BJ (cell line): Measurements from ENCODE around the gene DNAI2. TPM values are rescaled to one million over a fixed set of nuclear protein-coding genes. Genes with fewer than 3 reads are reported as not detected.

ENCODE experiments used
- CTCF ChIA-PET: fragments of 350-600 bp; formaldehyde crosslinking; extraction: SDS; loops from one replicate; lab custom pipeline; 2021; ENCODE audit warnings: antibody characterized with exemption, inconsistent platforms; lab: Yijun Ruan, JAX
- POLR2A ChIA-PET: fragments of 300-600 bp; sonication (Branson Sonifier 250); formaldehyde crosslinking; extraction: SDS; loops from one replicate; lab custom pipeline; 2021; ENCODE audit warnings: antibody characterized with exemption; lab: Charles Lee
- DNase-seq: peaks from one replicate; pipeline ENCODE4 v3.0.0-alpha.2; 2011; ENCODE audit warnings: low read depth
- H3K27me3 ChIP-seq: 2 replicates; pipeline ENCODE4 v1.6.0; 2011; ENCODE audit warnings: low read length; ENCODE audit not compliant: control insufficient read depth, insufficient read depth
- H3K36me3 ChIP-seq: 2 replicates; pipeline ENCODE4 v1.5.1; 2011; ENCODE audit warnings: low read length; ENCODE audit not compliant: control insufficient read depth, insufficient read depth
- H3K4me3 ChIP-seq: 2 replicates; pipeline ENCODE4 v1.5.1; 2011; ENCODE audit warnings: low read depth, mild to moderate bottlenecking, control low read depth, low read length
- polyA plus RNA-seq: library from polyadenylated mRNA; depleted of rRNA; stranded (reverse); fragments of >200 nt; gene quantifications from 2 replicates; pipeline ENCODE4 v1.2.3, GENCODE V29; 2011
- TF ChIP-seq, protein P1 (sequence below): IDR thresholded peaks from 2 replicates; pipeline ENCODE4 v1.5.1; 2011; ENCODE audit warnings: low read depth, mild to moderate bottlenecking, control low read depth, inconsistent platforms, low read length, moderate library complexity; ENCODE audit not compliant: insufficient read depth

DNAI2 gene
- polyA plus RNA-seq, 1 experiment, result not detected

GRCh38 chr17:74228306-74228978 is 45.6 kb upstream of the DNAI2 start:
- Histone ChIP-seq H3K27me3 (no peaks in the 10 kb centered on the region), H3K36me3 (no peaks in the 10 kb centered on the region), H3K4me3 (no peak overlapping the region)
- POLR2A ChIA-PET, result no interaction called here
- CTCF ChIA-PET, result no interaction called here
- TF ChIP-seq, protein P1, sequence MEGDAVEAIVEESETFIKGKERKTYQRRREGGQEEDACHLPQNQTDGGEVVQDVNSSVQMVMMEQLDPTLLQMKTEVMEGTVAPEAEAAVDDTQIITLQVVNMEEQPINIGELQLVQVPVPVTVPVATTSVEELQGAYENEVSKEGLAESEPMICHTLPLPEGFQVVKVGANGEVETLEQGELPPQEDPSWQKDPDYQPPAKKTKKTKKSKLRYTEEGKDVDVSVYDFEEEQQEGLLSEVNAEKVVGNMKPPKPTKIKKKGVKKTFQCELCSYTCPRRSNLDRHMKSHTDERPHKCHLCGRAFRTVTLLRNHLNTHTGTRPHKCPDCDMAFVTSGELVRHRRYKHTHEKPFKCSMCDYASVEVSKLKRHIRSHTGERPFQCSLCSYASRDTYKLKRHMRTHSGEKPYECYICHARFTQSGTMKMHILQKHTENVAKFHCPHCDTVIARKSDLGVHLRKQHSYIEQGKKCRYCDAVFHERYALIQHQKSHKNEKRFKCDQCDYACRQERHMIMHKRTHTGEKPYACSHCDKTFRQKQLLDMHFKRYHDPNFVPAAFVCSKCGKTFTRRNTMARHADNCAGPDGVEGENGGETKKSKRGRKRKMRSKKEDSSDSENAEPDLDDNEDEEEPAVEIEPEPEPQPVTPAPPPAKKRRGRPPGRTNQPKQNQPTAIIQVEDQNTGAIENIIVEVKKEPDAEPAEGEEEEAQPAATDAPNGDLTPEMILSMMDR, result no peak
- DNase-seq, result no peak

GRCh38 chr17:74230896-74231295 is 43.1 kb upstream of the DNAI2 start:
- no peak for DNase-seq
- Histone ChIP-seq H3K4me3 (no peak overlapping the region), H3K36me3 (no peaks in the 10 kb centered on the region), H3K27me3 (no peaks in the 10 kb centered on the region)
- POLR2A ChIA-PET, result no interaction called here
- CTCF ChIA-PET, result no interaction called here
- TF ChIP-seq, protein P1, result no peak

DNA sequence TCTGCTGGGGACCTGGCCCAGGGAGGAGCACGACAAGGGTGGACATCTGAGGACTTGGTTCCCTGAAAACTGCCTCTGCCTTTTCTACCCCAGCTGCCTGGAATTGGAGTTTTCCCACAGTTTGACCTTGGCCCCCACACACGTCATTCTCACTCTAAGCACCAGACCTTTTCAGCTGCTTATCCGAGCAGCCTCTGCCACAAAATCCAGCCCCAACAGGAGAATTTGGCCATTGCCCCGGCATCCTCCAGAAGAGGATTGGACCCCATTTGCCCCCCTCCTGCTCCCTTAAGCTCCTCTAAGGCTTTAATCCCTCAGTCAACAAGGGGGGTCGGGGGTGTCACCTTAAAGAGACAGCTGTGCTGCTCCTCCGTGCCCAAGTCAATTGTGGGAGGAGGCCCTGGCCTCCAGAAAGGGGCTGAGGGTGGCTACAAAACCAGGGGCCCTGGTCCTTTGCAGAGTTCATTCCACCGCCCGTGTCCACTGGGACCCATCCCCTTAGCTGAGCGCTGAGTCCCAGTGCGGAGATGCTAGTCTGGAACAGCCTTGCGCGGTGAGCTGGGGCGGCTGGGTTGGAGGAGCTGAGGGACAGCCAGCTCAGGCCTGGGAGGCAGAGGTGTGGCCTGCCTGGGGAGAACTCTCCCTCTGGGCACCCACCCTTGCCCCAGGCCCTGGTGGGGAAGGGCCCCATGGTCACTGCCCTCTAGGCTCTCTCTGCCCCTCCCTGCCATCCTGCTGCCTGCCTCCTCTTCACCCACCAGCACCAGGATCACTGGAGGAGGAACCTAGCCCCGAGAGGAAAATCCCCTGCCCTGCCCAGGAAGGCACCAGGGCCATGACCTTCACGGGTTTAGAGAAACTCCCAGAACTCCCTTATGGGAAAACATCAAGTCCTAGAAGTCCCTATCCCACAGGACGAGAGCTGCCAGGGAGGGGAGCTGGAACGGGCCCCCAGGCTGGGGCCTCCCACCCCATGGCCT is 41.8 kb upstream of the DNAI2 start:
- Histone ChIP-seq H3K27me3 (no peaks in the 10 kb centered on the region), H3K36me3 (no peaks in the 10 kb centered on the region), H3K4me3 (no peak overlapping the region)
- DNase-seq, result no peak
- ChIA-PET CTCF (interaction anchor here (0.6 to 1.0 kb wide), 3 partner anchors 9 to 419 kb away, joined by 3 to 5 read pairs (median 3); no protein-coding TSS in a partner anchor), POLR2A (no interaction called here)
- TF ChIP-seq, protein P1, result no peak

DNA sequence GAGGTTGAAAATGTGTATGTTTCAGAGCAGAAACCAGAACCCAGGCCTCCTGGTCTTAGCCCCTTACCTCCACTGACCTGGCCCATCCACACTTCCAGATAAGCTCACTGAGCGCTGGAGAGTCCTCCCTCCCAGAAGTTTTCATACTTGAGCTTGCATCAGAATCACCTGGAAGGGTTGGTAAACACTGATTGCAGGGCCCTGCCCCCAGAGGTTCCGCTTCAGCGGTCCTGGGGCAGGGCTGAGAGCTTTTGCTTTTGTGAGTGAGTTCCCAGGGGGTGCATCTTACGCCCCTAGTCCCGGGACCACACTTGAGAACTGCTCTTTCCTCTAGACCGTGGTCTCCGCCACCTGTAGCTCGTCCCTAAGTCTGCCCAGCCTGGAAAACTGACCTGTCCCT is 40.1 kb upstream of the DNAI2 start:
- no peaks in the 10 kb centered on the region for H3K27me3 ChIP-seq
- POLR2A ChIA-PET, result no interaction called here
- CTCF ChIA-PET, result no interaction called here
- no peak overlapping the region for H3K4me3 ChIP-seq
- TF ChIP-seq, protein P1, result no peak
- H3K36me3 ChIP-seq, result no peaks in the 10 kb centered on the region
- DNase-seq, result no peak

DNA sequence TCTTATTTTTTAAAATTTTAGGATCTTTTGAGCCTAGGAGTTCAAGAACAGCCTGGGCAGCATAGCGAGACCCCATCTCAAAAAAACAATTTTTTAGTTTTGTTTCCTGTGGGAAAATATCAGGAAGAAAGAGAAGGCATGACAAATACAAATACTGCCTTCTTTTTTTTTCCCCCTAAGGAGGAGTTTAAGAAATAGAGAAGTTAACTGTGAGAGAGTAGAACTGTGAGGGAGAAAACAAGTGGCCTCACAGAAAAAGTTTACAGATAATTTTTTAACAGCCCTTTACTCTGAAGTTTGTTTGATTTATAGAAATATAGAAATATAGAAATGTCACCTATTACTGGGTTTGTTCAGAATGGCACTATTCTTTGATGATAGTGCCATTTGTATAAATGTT is 39.5 kb upstream of the DNAI2 start:
- Histone ChIP-seq H3K27me3 (no peaks in the 10 kb centered on the region), H3K4me3 (no peak overlapping the region), H3K36me3 (no peaks in the 10 kb centered on the region)
- DNase-seq, result no peak
- CTCF ChIA-PET, result no interaction called here
- POLR2A ChIA-PET, result no interaction called here
- TF ChIP-seq, protein P1, result no peak
